NB4 (cell line): ENCODE measurements around the gene PHLDB3.

Source experiments
- CTCF ChIP-seq: IDR thresholded peaks from one replicate; pipeline ENCODE4 v1.5.1; 2012; ENCODE audit warnings: low read depth, low read length
- MAX ChIP-seq: IDR thresholded peaks from 2 replicates; pipeline ENCODE4 v1.6.1; 2011; ENCODE audit warnings: low read depth, low read length
- MYC ChIP-seq: IDR thresholded peaks from 2 replicates; pipeline ENCODE4 v1.6.1; 2011; ENCODE audit warnings: low read depth, low read length
- POLR2A ChIP-seq: IDR thresholded peaks from 2 replicates; pipeline ENCODE4 v1.6.1; 2011; ENCODE audit warnings: mild to moderate bottlenecking; ENCODE audit not compliant: insufficient read length; ENCODE audit errors: extremely low read depth

- TF ChIP-seq CTCF (no peak), POLR2A (no peak), MYC (no peak), MAX (no peak)
Measured at GRCh38 chr19:43435775-43436174, 68.8 kb downstream of the PHLDB3 start.
